Measurements from ENCODE around the gene PDE9A. TPM values are rescaled to one million over a fixed set of nuclear protein-coding genes. Genes with fewer than 3 reads are reported as not detected.
"Not testable (repeated sequence)": the region's sequence is repeated elsewhere in the genome, so short reads cannot be mapped to it uniquely, and the experiment has no call there.

PDE9A gene
- total and polyA plus RNA-seq, 8 donors: 1.2 to 14.4 (median 5.0) TPM

- WGBS, 2 donors: 88 to 89% methylated on average over 18 of the region's 18 CpGs
- no peak overlapping the region for H3K27ac ChIP-seq
- peaks cover 0 to 6% (median 0%) of the 10 kb centered on the region in 3 donors for H3K4me1 ChIP-seq
- H3K27me3 ChIP-seq: no peaks in the 10 kb centered on the region
- H3K4me3 ChIP-seq: no peak overlapping the region
- H3K9me3 ChIP-seq: no peaks in the 10 kb centered on the region
- intact Hi-C loops (cut with DNase I): no loop called here
- DNase-seq: no peak
- FAIRE-seq: no peak
- TF ChIP-seq CTCF (IDR thresholded peaks at IDR 0.05): no peak
- no peaks in the 10 kb centered on the region for H3K36me3 ChIP-seq
- no peak for ATAC-seq
These were observed 156.4 kb downstream of the PDE9A start for GRCh38 chr21:42809577-42810475.

- Histone ChIP-seq H3K27ac (peak overlapping the region in 3 of 4 donors; percentile 25 to 73 (median 67)), H3K4me1 (peaks cover 0 to 6% (median 0%) of the 10 kb centered on the region in 3 donors)
These were observed 158.5 kb downstream of the PDE9A start for GRCh38 chr21:42811960-42812359.

GRCh38 chr21:42812528-42813241 lies 159.3 kb downstream of the PDE9A start:
- Histone ChIP-seq H3K27ac (peak overlapping the region in 3 of 4 donors; percentile 31 to 73 (median 67)), H3K4me3 (peak overlapping the region in 1 of 4 donors; percentile 18)
- H3K4me1 ChIP-seq; DNase-seq; H3K9me3 ChIP-seq; intact Hi-C loops (cut with DNase I); H3K27me3 ChIP-seq; H3K36me3 ChIP-seq; FAIRE-seq: not testable (repeated sequence)
- peak in 2 of 4 donors; percentile 46 to 66 for ATAC-seq
- 53 to 60% methylated on average over 5 of the region's 5 CpGs for WGBS, 2 donors

More at GRCh38 chr21:42811960-42812359, 158.5 kb downstream of the PDE9A start:
- Histone ChIP-seq H3K36me3 (no peaks in the 10 kb centered on the region), H3K4me3 (no peak overlapping the region), H3K27me3 (no peaks in the 10 kb centered on the region), H3K9me3 (no peaks in the 10 kb centered on the region)
- 61% methylated on average over 6 of the region's 6 CpGs for WGBS, 2 donors
- intact Hi-C loops (cut with DNase I): no loop called here
- peak in 1 of 4 donors; percentile 16 for ATAC-seq
- DNase-seq: no peak
- TF ChIP-seq CTCF (IDR thresholded peaks at IDR 0.05): no peak
- no peak for FAIRE-seq

- Histone ChIP-seq H3K36me3 (no peaks in the 10 kb centered on the region), H3K27ac (no peak overlapping the region), H3K4me3 (no peak overlapping the region), H3K9me3 (no peaks in the 10 kb centered on the region), H3K27me3 (no peaks in the 10 kb centered on the region), H3K4me1 (peaks cover 0 to 6% (median 0%) of the 10 kb centered on the region in 3 donors)
- ATAC-seq (no peak), DNase-seq (no peak), FAIRE-seq (no peak)
- WGBS, 2 donors: 85 to 93% methylated on average over 1 of the region's 1 CpG
- intact Hi-C loops (cut with DNase I): no loop called here
- no peak for TF ChIP-seq CTCF (IDR thresholded peaks at IDR 0.05)
These were observed 161.8 kb downstream of the PDE9A start for GRCh38 chr21:42815217-42815616.

GRCh38 chr21:42818328-42818749 lies 164.9 kb downstream of the PDE9A start:
- H3K36me3 ChIP-seq: no peaks in the 10 kb centered on the region
- FAIRE-seq: no peak
- no peak overlapping the region for H3K4me3 ChIP-seq
- H3K27ac ChIP-seq: no peak overlapping the region
- no peaks in the 10 kb centered on the region for H3K27me3 ChIP-seq
- H3K4me1 ChIP-seq: no peaks in the 10 kb centered on the region
- 28 to 55% methylated on average over 2 of the region's 2 CpGs for WGBS, 2 donors
- ATAC-seq: peak; percentile 60 to 93 (median 86)
- TF ChIP-seq CTCF (IDR thresholded peaks at IDR 0.05): peak; percentile 39 to 85 (median 66)
- no peaks in the 10 kb centered on the region for H3K9me3 ChIP-seq
- intact Hi-C loops (cut with DNase I): no loop called here
- peak in 4 of 6 donors; percentile 39 to 78 (median 52) for DNase-seq

All from pancreas (tissue), 10 donors.